B cell (primary cell): Measurements from ENCODE around the gene GGCT. TPM values are rescaled to one million over a fixed set of nuclear protein-coding genes. Genes with fewer than 3 reads are reported as not detected.

ENCODE experiments used
- ATAC-seq: fragments of 200-7000 bp; cut with Tn5 transposase; one replicate; pipeline ENCODE4 v1.10.0; 2021; ENCODE audit warnings: low read depth, mild to moderate bottlenecking, moderate number of reproducible peaks, moderate library complexity
- CTCF ChIA-PET: fragments of 350-600 bp; sonication (Branson Sonifier 250); formaldehyde crosslinking; loops from one replicate; lab custom pipeline; 2021; ENCODE audit warnings: antibody characterized with exemption, inconsistent platforms; lab: Charles Lee
- POLR2A ChIA-PET: fragments of 350-600 bp; sonication (Branson Sonifier 250); formaldehyde crosslinking; loops from one replicate; lab custom pipeline; 2021; ENCODE audit warnings: antibody characterized with exemption; lab: Charles Lee
- DNase-seq: peaks from one replicate; pipeline ENCODE4 v3.0.0; 2013
- H2AFZ ChIP-seq: 2 replicates; pipeline ENCODE4 v1.6.1; 2012; ENCODE audit warnings: mild to moderate bottlenecking, low read depth, low read length; ENCODE audit not compliant: insufficient read depth, poor library complexity, severe bottlenecking
- H3K27ac ChIP-seq, 2 donors: 1 replicate in 1 of 2; 2 replicates in 1 of 2; pipeline ENCODE4 v1.5.1; 2012 to 2013; ENCODE audit warnings: low read length in 2 of 2, mild to moderate bottlenecking in 2 of 2, moderate library complexity in 1 of 2
- H3K27me3 ChIP-seq, 4 experiments: fragments of 200-600 bp in 1 of 4; sonication (generic) in 1 of 4; replicated peaks in 1 of 4; 1 replicate in 2 of 4; 2 replicates in 2 of 4; pipeline versions ENCODE4 v1.6.1 to v1.7.0; 2013 to 2016; ENCODE audit warnings: low read length in 3 of 4, mild to moderate bottlenecking in 2 of 4, mixed read lengths in 1 of 4, moderate library complexity in 1 of 4; ENCODE audit not compliant: insufficient read depth in 4 of 4, control insufficient read depth in 3 of 4; ENCODE audit errors: control extremely low read depth in 1 of 4
- H3K36me3 ChIP-seq, 2 experiments: replicated peaks in 1 of 2; 1 replicate in 1 of 2; 2 replicates in 1 of 2; pipeline versions ENCODE4 v1.6.1 to v1.7.1; 2013; ENCODE audit warnings: low read length in 1 of 2; ENCODE audit not compliant: insufficient read depth in 2 of 2, control insufficient read depth in 1 of 2; ENCODE audit errors: control extremely low read depth in 1 of 2, extremely low read depth in 1 of 2
- H3K4me1 ChIP-seq, 2 donors: fragments of 200-600 bp in 1 of 2; sonication (generic) in 1 of 2; 1 replicate in 1 of 2; 2 replicates in 1 of 2; pipeline versions ENCODE4 v1.5.1 to v1.6.1; 2013 to 2017; ENCODE audit warnings: low read length in 2 of 2; ENCODE audit not compliant: control insufficient read depth in 2 of 2, insufficient read depth in 2 of 2
- H3K4me2 ChIP-seq: replicated peaks from 2 replicates; pipeline ENCODE3; 2012; ENCODE audit warnings: mild to moderate bottlenecking, low read depth, low read length; ENCODE audit not compliant: poor library complexity, severe bottlenecking
- H3K4me3 ChIP-seq, 5 experiments: fragments of 200-600 bp in 1 of 5; sonication (generic) in 1 of 5; 1 replicate in 3 of 5; 2 replicates in 2 of 5; pipeline versions ENCODE4 v1.5.1 to v1.7.0; 2011 to 2016; ENCODE audit warnings: low read length in 4 of 5, mild to moderate bottlenecking in 4 of 5, low read depth in 2 of 5, control low read depth in 1 of 5, moderate library complexity in 1 of 5; ENCODE audit not compliant: insufficient read depth in 1 of 5; ENCODE audit errors: control extremely low read depth in 1 of 5, extremely low read depth in 1 of 5
- H3K79me2 ChIP-seq: fragments of 200-600 bp; sonication (generic); one replicate; pipeline ENCODE4 v1.6.0; 2016; ENCODE audit warnings: low read length; ENCODE audit not compliant: control insufficient read depth, insufficient read depth
- H3K9ac ChIP-seq: fragments of 200-600 bp; sonication (generic); 2 replicates; pipeline ENCODE4 v1.6.1; 2017; ENCODE audit warnings: mild to moderate bottlenecking, low read length, moderate library complexity
- H3K9me3 ChIP-seq, 3 donors: one replicate each; pipeline versions ENCODE4 v1.6.1 to v1.7.1; 2013; ENCODE audit warnings: low read length in 2 of 3; ENCODE audit not compliant: control insufficient read depth in 2 of 3, insufficient read depth in 1 of 3; ENCODE audit errors: control extremely low read depth in 1 of 3
- H4K20me1 ChIP-seq: 2 replicates; pipeline ENCODE4 v1.6.0; 2012; ENCODE audit warnings: mild to moderate bottlenecking, low read length; ENCODE audit not compliant: insufficient read depth, control insufficient read depth, poor library complexity, severe bottlenecking
- H3K27ac Mint-ChIP-seq: one replicate; pipeline ENCODE4 v1.8.0; 2021; ENCODE audit warnings: mixed read lengths
- H3K27me3 Mint-ChIP-seq: one replicate; pipeline ENCODE4 v1.8.0; 2021; ENCODE audit warnings: mixed read lengths
- H3K4me1 Mint-ChIP-seq: one replicate; pipeline ENCODE4 v1.8.0; 2021; ENCODE audit warnings: mixed read lengths
- H3K4me3 Mint-ChIP-seq: one replicate; pipeline ENCODE4 v1.8.0; 2021; ENCODE audit warnings: mixed read lengths
- H3K9me3 Mint-ChIP-seq: one replicate; pipeline ENCODE4 v1.8.0; 2022; ENCODE audit warnings: mixed read lengths; ENCODE audit not compliant: insufficient read depth
- EZH2 ChIP-seq: IDR thresholded peaks from 2 replicates; pipeline ENCODE4 v1.6.1; 2012; ENCODE audit warnings: borderline replicate concordance, low read depth, mild to moderate bottlenecking, moderate library complexity, low read length; ENCODE audit not compliant: insufficient read depth, poor library complexity, severe bottlenecking
- WGBS: methylation state at CpG from one replicate; pipeline ENCODE4 v1.1.5; 2013; ENCODE audit warnings: missing lambda C conversion rate; ENCODE audit not compliant: insufficient coverage; 5-methylcytosine and 5-hydroxymethylcytosine counted together
- intact Hi-C: fragments of 100-400 bp; cut with micrococcal nuclease; formaldehyde crosslinking; loops from one replicate; pipeline ENCODE4 v1.10.0; 2022
- polyA plus RNA-seq: library from polyadenylated mRNA; depleted of rRNA; stranded (reverse); fragments of >200 nt; gene quantifications from 2 replicates; pipeline ENCODE4 v1.2.3, GENCODE V29; 2012
- total RNA-seq, 2 donors: library from RNA; stranded (reverse); fragments of 120-200 nt in 1 of 2; gene quantifications; 1 replicate in 1 of 2; 2 replicates in 1 of 2; pipeline versions ENCODE4 v1.2.3 to v1.2.4, GENCODE V29; 2013 to 2022
- TF ChIP-seq, protein P1 (sequence below): fragments of 200-600 bp; IDR thresholded peaks from one replicate; pipeline ENCODE4 v1.8.0; 2022; ENCODE audit warnings: antibody characterized with exemption, mild to moderate bottlenecking

Gene GGCT
- total and polyA plus RNA-seq, 2 donors (not counting 1 experiment from before 2014, with no cell fraction given) = 8.1 to 12.5 TPM

DNA sequence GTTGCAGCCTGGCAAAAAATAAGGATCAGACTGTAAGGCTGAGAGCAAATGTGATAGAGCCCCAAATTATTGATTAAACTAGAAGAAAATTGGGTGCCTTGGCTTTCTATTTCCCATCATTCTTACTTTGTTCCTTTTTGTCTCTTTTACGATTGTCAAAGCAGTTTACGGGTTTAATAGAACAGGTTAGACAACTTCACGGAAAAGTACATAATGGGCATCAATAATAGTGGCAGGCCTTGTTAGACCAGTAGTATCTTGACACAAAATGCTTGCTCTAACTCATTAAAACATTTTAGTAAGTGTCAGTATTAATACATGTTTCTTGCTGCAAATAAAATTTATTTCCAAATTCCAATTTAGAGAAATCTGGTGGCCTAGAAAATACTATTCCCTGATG, 14.5 kb upstream of the GGCT start:
- intact Hi-C loops = no loop called here

DNA sequence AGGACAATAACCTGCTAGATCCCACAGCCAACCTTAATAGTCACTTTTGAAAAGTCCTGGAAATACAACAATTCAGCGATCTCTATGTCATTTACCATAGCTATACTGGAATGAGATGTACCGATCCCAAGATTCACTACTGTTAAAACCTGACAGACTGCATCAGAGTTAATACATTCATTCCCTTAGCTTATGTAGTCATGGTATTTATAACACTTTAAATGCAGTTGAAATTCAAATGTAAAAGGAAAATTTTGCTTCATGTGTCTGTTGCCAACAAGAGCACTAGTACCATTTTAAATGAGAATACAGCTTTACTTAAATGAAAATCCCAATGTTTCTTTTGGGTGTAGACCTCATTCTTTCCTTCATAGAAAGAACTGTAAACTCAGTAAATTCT, 11.1 kb upstream of the GGCT start:
- TF ChIP-seq EZH2 = no peak
- TF ChIP-seq, protein P1, sequence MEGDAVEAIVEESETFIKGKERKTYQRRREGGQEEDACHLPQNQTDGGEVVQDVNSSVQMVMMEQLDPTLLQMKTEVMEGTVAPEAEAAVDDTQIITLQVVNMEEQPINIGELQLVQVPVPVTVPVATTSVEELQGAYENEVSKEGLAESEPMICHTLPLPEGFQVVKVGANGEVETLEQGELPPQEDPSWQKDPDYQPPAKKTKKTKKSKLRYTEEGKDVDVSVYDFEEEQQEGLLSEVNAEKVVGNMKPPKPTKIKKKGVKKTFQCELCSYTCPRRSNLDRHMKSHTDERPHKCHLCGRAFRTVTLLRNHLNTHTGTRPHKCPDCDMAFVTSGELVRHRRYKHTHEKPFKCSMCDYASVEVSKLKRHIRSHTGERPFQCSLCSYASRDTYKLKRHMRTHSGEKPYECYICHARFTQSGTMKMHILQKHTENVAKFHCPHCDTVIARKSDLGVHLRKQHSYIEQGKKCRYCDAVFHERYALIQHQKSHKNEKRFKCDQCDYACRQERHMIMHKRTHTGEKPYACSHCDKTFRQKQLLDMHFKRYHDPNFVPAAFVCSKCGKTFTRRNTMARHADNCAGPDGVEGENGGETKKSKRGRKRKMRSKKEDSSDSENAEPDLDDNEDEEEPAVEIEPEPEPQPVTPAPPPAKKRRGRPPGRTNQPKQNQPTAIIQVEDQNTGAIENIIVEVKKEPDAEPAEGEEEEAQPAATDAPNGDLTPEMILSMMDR = no peak
- Histone ChIP-seq H3K4me3 (no peak overlapping the region), H3K36me3 (no peaks in the 10 kb centered on the region), H3K79me2 (no peaks in the 10 kb centered on the region), H3K27me3 (no peaks in the 10 kb centered on the region), H3K9ac (no peak overlapping the region), H3K4me1 (peaks cover 5 to 6% of the 10 kb centered on the region in 2 donors), H3K9me3 (no peaks in the 10 kb centered on the region), H4K20me1 (no peaks in the 10 kb centered on the region), H2AFZ (no peak overlapping the region), H3K27ac (no peak overlapping the region), H3K4me2 (no peak overlapping the region)
- H3K4me1 Mint-ChIP-seq = peaks cover 5% of the 10 kb centered on the region
- CTCF ChIA-PET = interaction anchor here (0.5 to 3.8 kb wide), 2 partner anchors 48 to 57 kb away, joined by 4 to 13 read pairs; no protein-coding TSS in a partner anchor
- DNase-seq = no peak
- no peaks in the 10 kb centered on the region for H3K27me3 Mint-ChIP-seq
- H3K9me3 Mint-ChIP-seq = no peaks in the 10 kb centered on the region
- H3K27ac Mint-ChIP-seq = no peak overlapping the region
- no peak overlapping the region for H3K4me3 Mint-ChIP-seq
- POLR2A ChIA-PET = no interaction called here
- intact Hi-C loops = no loop called here
- WGBS = 100% methylated on average over 1 of the region's 2 CpGs
- no peak for ATAC-seq

More for the DNA sequence above, 14.5 kb upstream of the GGCT start:
- Mint-ChIP-seq H3K27me3 (no peaks in the 10 kb centered on the region), H3K9me3 (no peaks in the 10 kb centered on the region), H3K4me3 (no peak overlapping the region), H3K27ac (no peak overlapping the region), H3K4me1 (peaks cover 11% of the 10 kb centered on the region)
- H4K20me1 ChIP-seq = no peaks in the 10 kb centered on the region
- ATAC-seq = no peak
- ChIA-PET POLR2A (no interaction called here), CTCF (no interaction called here)
- no peaks in the 10 kb centered on the region for H3K36me3 ChIP-seq
- no peak for DNase-seq
- peaks cover 6% of the 10 kb centered on the region in 2 donors for H3K4me1 ChIP-seq
- no peak overlapping the region for H3K27ac ChIP-seq
- no peak overlapping the region for H3K4me2 ChIP-seq
- no peak overlapping the region for H2AFZ ChIP-seq
- H3K4me3 ChIP-seq = no peak overlapping the region
- H3K27me3 ChIP-seq = no peaks in the 10 kb centered on the region
- H3K9ac ChIP-seq = no peak overlapping the region
- no CpG with 5 or more reads among the region's 3 CpGs for WGBS
- TF ChIP-seq, protein P1 = no peak
- no peak for TF ChIP-seq EZH2
- H3K79me2 ChIP-seq = no peaks in the 10 kb centered on the region
- H3K9me3 ChIP-seq = no peaks in the 10 kb centered on the region
